NT2/D1 (cell line): ENCODE results near the gene JAK3.
"Not testable (repeated sequence)": the region's sequence is repeated elsewhere in the genome, so short reads cannot be mapped to it uniquely, and the experiment has no call there.

ENCODE experiments used
- DNase-seq: peaks from one replicate; pipeline ENCODE4 v3.0.0-alpha.2; 2011; ENCODE audit warnings: low read depth, low spot score
- H3K27me3 ChIP-seq: 2 replicates; pipeline ENCODE4 v1.6.0; 2011; ENCODE audit warnings: mild to moderate bottlenecking; ENCODE audit not compliant: insufficient read length, insufficient read depth
- H3K36me3 ChIP-seq: 2 replicates; pipeline ENCODE4 v1.6.1; 2011; ENCODE audit warnings: mild to moderate bottlenecking, low read length, mixed read lengths; ENCODE audit not compliant: insufficient read depth, insufficient read length
- H3K4me1 ChIP-seq: 2 replicates; pipeline ENCODE4 v1.5.1; 2011; ENCODE audit not compliant: insufficient read depth, insufficient read length
- H3K4me3 ChIP-seq: 2 replicates; pipeline ENCODE4 v1.5.1; 2011; ENCODE audit warnings: low read depth; ENCODE audit not compliant: insufficient read length
- H3K9ac ChIP-seq: 2 replicates; pipeline ENCODE4 v1.6.0; 2011; ENCODE audit warnings: low read depth; ENCODE audit not compliant: insufficient read length
- H3K9me3 ChIP-seq: 2 replicates; pipeline ENCODE4 v1.5.1; 2011; ENCODE audit warnings: mild to moderate bottlenecking, low read length; ENCODE audit not compliant: insufficient read depth
- SUZ12 ChIP-seq: IDR thresholded peaks from 2 replicates; pipeline ENCODE4 v1.6.1; 2011; ENCODE audit not compliant: insufficient read length, insufficient read depth; ENCODE audit errors: extremely low read depth
- YY1 ChIP-seq: IDR thresholded peaks from 2 replicates; pipeline ENCODE4 v1.6.1; 2011; ENCODE audit not compliant: insufficient read length, insufficient read depth
- ZNF274 ChIP-seq: IDR thresholded peaks from 2 replicates; pipeline ENCODE4 v1.6.1; 2011; ENCODE audit warnings: mild to moderate bottlenecking, low read depth, low read length

The JAK3 gene

GRCh38 chr19:17806945-17807344 is 40.8 kb downstream of the JAK3 start:
- DNase-seq: no peak
- no peak for TF ChIP-seq YY1
- TF ChIP-seq ZNF274: no peak
- TF ChIP-seq SUZ12: no peak
- Histone ChIP-seq H3K27me3 (no peaks in the 10 kb centered on the region), H3K4me1 (no peaks in the 10 kb centered on the region), H3K4me3 (no peak overlapping the region), H3K9ac (no peak overlapping the region), H3K9me3 (no peaks in the 10 kb centered on the region), H3K36me3 (no peaks in the 10 kb centered on the region)

GRCh38 chr19:17805427-17805826 is 42.4 kb downstream of the JAK3 start:
- no peaks in the 10 kb centered on the region for H3K36me3 ChIP-seq
- H3K9me3 ChIP-seq: no peaks in the 10 kb centered on the region
- DNase-seq: no peak
- H3K27me3 ChIP-seq: no peaks in the 10 kb centered on the region
- no peak overlapping the region for H3K4me3 ChIP-seq
- no peaks in the 10 kb centered on the region for H3K4me1 ChIP-seq
- no peak for TF ChIP-seq ZNF274
- TF ChIP-seq SUZ12: no peak
- no peak for TF ChIP-seq YY1
- H3K9ac ChIP-seq: no peak overlapping the region

DNA sequence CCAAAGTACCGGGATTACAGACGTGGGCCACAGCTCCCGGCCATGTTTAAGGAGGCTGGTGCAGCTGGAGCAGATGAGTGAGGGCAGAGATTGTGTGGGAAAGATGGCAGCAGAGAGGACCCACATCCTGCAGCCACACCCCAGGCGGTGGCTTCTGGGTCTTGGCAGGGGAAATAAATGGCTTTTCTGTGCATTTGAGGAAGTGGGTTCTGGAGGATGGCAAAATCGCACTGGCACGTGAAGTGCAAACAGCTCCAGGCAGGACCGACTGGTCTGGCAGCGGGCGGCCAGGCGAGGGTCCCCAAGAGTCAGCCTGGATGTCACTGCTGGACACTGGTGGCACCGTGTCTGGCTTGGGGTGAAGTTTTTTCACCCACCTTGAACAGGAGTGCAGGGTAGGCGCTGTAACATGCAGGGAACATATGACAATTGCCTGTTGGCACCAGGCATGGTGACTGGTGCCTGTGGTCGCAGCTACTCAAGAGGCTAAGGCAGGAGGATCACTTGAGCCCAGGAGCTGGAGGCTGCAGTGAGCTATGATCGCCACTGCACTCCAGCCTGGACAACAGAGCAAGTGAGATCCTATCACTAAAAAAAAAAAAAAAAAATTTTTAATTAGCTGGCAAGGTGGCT is 44.4 kb downstream of the JAK3 start:
- H3K27me3 ChIP-seq: no peaks in the 10 kb centered on the region
- H3K4me1 ChIP-seq: no peaks in the 10 kb centered on the region
- no peaks in the 10 kb centered on the region for H3K36me3 ChIP-seq
- no peaks in the 10 kb centered on the region for H3K9me3 ChIP-seq
- no peak for DNase-seq
- no peak overlapping the region for H3K4me3 ChIP-seq
- H3K9ac ChIP-seq: no peak overlapping the region
- TF ChIP-seq ZNF274 (no peak), YY1 (no peak), SUZ12 (no peak)

DNA sequence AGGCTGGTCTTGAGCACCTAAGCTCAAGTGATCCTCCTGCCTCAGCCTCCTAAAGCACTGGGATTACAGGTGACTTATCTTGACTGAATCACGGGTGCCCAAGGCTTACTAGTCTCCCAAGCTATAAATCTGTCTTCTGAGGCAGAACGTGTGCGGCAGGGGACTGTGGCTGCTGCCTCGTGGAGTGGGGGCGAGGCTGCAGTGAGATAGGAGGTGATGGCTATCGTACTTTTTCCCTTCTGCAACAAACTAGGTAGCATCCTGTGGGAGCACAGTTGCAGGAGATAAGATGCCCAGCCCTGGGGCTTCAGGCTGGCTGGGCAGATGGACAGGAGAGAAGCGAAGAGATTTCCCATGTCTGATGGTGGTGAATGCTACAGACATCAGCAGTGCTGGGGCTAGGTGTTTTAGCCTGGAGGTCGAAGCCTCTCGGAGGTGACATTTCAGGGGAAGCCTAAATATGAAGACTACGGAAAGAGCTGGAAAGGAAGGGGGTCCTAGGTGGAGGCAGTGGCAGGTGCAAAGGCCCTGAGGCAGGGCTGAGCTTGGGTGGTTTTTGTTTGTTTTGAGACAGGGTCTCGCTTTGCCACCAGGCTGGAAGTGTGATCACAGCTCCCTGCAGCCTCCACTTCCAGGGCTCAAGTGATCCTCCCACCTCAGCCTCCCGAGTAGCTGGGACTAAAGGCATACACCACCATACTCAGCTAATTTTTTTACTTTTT is 45.5 kb downstream of the JAK3 start:
- Histone ChIP-seq H3K36me3 (no peaks in the 10 kb centered on the region), H3K4me3 (no peak overlapping the region), H3K9ac (no peak overlapping the region), H3K27me3 (no peaks in the 10 kb centered on the region), H3K9me3 (no peaks in the 10 kb centered on the region), H3K4me1 (no peaks in the 10 kb centered on the region)
- TF ChIP-seq YY1 (no peak), ZNF274 (no peak), SUZ12 (no peak)
- DNase-seq: no peak

DNA sequence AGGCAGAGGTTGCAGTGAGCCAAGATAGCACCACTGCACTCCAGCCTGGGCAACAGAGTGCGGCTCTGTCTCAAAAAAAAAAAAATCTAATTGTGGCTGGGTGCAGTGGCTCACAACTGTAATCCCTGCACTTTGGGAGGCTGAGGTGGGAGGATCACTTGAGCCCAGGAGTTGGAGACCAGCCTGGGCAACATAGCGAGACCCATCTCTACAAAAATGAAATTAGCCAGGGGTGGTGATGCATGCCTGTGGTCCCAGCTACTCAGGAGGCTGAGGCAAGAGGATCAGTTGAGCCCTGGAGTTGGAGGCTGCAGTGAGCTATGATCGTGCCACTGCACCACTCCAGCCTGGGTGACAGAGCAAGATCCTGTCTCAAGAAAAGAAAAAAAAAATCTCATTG is 49.2 kb downstream of the JAK3 start:
- not testable (repeated sequence) for H3K9ac ChIP-seq, H3K4me1 ChIP-seq, H3K4me3 ChIP-seq, H3K9me3 ChIP-seq, H3K36me3 ChIP-seq, DNase-seq
- H3K27me3 ChIP-seq: peaks cover 25% of the 10 kb centered on the region

DNA sequence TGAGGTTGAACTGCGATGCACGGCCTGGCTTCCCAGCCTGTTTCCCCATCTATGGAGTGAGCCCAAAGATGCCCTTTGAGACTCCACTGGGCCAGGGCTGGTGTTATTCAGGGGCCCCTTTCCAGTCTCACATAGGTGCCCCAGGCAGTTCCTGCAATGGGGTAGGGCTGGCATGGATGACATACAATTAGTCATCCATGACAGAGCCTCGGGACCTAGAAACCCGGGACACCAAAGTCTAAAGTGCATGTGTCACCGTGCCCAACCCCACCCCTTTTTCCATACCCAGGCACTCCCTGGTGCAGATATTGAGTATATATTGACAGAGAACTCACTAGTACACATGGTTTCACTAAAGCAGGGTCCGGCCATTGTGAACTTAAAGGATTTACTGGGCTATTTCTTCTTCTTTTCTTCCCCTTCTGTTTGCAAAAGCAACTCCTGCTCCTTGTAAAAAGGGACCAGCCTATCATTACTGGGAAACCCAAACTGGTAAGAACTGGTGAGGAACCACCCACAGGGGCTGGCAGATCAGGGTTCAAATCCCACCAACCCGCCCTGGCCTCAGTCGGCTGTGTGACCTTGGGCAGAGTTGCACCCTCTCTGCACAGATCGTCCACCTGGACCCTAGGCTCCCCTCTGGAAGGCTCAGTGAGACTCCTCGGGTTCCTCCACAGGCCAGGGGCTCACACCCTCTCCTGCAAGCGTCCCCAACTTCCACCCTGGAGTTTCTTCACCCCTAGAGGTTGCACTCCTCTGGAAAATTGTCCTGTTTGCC is 50.2 kb downstream of the JAK3 start:
- H3K27me3 ChIP-seq: peaks cover 26% of the 10 kb centered on the region

DNA sequence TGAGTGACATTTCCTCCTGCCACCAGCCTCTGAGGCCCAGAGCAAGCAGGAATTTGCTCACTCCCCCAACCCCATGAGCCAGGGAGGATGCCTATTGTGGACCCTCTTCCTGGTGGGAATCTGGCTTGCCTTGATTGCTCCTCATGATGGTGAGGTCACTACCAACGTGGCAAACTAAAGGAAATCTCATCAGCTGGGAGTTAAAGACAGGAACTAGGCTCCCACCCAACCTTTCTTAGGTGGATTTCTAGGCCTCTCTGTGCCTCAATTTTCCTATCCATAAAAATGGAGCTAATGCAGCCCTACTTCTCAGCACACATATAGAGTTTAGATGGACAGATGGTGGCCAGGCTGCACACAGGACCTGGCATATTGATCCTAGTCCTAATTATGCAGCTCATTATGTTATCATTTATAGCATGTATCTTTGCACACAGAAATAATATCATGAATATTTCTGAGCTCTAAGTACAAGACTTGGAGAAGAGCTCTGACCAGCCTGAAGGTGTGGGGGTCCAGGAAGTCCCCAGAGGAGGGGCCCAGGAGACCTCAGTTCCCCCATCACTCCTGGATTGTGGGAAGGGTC is 50.9 kb downstream of the JAK3 start:
- Histone ChIP-seq H3K9ac (no peak overlapping the region), H3K36me3 (no peaks in the 10 kb centered on the region), H3K4me1 (no peaks in the 10 kb centered on the region), H3K4me3 (no peak overlapping the region), H3K27me3 (peaks cover 26% of the 10 kb centered on the region), H3K9me3 (no peaks in the 10 kb centered on the region)
- no peak for DNase-seq
- no peak for TF ChIP-seq YY1
- no peak for TF ChIP-seq ZNF274
- TF ChIP-seq SUZ12: no peak

More for the DNA sequence above, 50.2 kb downstream of the JAK3 start:
- Histone ChIP-seq H3K9ac (no peak overlapping the region), H3K36me3 (no peaks in the 10 kb centered on the region), H3K4me1 (no peaks in the 10 kb centered on the region), H3K4me3 (no peak overlapping the region), H3K9me3 (no peaks in the 10 kb centered on the region)
- no peak for TF ChIP-seq SUZ12
- TF ChIP-seq ZNF274: no peak
- no peak for TF ChIP-seq YY1
- no peak for DNase-seq
